Ishikawa (cell line): Measurements from ENCODE around the gene GOT2.

Experiments
- CEBPB ChIP-seq: IDR thresholded peaks from 2 replicates; pipeline ENCODE4 v1.6.1; 2012
- CREB1 ChIP-seq: IDR thresholded peaks from 2 replicates; pipeline ENCODE4 v1.6.1; 2012; ENCODE audit warnings: low read depth
- EGR1 ChIP-seq: IDR thresholded peaks from 2 replicates; pipeline ENCODE4 v1.6.1; 2012
- EP300 ChIP-seq: IDR thresholded peaks from 2 replicates; pipeline ENCODE4 v1.6.1; 2012; ENCODE audit warnings: borderline replicate concordance
- FOXM1 ChIP-seq: IDR thresholded peaks from 2 replicates; pipeline ENCODE4 v1.6.1; 2012; ENCODE audit warnings: low read depth, borderline replicate concordance
- NFIC ChIP-seq: IDR thresholded peaks from 2 replicates; pipeline ENCODE4 v1.6.1; 2012
- RAD21 ChIP-seq: IDR thresholded peaks from 2 replicates; pipeline ENCODE4 v1.6.1; 2012; ENCODE audit warnings: low read depth
- TAF1 ChIP-seq: IDR thresholded peaks from 2 replicates; pipeline ENCODE4 v1.6.1; 2012; ENCODE audit warnings: low read depth, mild to moderate bottlenecking
- TCF12 ChIP-seq: IDR thresholded peaks from 2 replicates; pipeline ENCODE4 v1.6.1; 2012; ENCODE audit warnings: low read depth
- TEAD4 ChIP-seq: IDR thresholded peaks from 2 replicates; pipeline ENCODE4 v1.6.1; 2012
- YY1 ChIP-seq: IDR thresholded peaks from 2 replicates; pipeline ENCODE4 v1.6.1; 2012; ENCODE audit warnings: low read depth
- ZBTB7A ChIP-seq: IDR thresholded peaks from 2 replicates; pipeline ENCODE4 v1.6.1; 2012; ENCODE audit warnings: low read depth
- TF ChIP-seq, protein P1 (sequence below): IDR thresholded peaks from 2 replicates; pipeline ENCODE4 v1.6.1; 2012; ENCODE audit warnings: low read depth, mild to moderate bottlenecking
- TF ChIP-seq, protein P2 (sequence below): IDR thresholded peaks from 2 replicates; pipeline ENCODE4 v1.6.1; 2012
- TF ChIP-seq, protein P3 (sequence below): IDR thresholded peaks from 2 replicates; pipeline ENCODE4 v1.6.1; 2012

Gene GOT2

DNA sequence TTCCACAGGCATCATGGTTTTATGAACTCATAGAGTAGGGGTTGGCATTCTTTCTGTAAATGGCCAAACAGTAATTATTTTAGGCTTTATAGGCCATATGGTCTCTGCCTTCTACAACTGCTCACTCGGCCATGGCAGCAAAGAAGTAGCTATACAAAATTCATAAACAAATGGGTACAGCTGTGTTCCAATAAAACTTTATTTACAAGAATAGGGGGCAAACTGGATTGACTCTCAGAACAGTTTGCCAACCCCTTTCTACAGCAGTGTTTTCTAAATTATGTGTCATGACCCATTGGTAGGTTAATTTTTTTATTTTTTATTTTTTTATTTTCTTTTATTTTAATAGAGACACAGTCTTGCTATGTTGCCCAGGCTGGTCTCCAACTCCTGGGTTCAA, 20.4 kb downstream of the GOT2 start:
- TF ChIP-seq RAD21, result no peak
- TF ChIP-seq CREB1, result no peak
- no peak for TF ChIP-seq TAF1
- no peak for TF ChIP-seq ZBTB7A
- no peak for TF ChIP-seq EGR1
- no peak for TF ChIP-seq FOXM1
- no peak for TF ChIP-seq EP300
- TF ChIP-seq, protein P1, sequence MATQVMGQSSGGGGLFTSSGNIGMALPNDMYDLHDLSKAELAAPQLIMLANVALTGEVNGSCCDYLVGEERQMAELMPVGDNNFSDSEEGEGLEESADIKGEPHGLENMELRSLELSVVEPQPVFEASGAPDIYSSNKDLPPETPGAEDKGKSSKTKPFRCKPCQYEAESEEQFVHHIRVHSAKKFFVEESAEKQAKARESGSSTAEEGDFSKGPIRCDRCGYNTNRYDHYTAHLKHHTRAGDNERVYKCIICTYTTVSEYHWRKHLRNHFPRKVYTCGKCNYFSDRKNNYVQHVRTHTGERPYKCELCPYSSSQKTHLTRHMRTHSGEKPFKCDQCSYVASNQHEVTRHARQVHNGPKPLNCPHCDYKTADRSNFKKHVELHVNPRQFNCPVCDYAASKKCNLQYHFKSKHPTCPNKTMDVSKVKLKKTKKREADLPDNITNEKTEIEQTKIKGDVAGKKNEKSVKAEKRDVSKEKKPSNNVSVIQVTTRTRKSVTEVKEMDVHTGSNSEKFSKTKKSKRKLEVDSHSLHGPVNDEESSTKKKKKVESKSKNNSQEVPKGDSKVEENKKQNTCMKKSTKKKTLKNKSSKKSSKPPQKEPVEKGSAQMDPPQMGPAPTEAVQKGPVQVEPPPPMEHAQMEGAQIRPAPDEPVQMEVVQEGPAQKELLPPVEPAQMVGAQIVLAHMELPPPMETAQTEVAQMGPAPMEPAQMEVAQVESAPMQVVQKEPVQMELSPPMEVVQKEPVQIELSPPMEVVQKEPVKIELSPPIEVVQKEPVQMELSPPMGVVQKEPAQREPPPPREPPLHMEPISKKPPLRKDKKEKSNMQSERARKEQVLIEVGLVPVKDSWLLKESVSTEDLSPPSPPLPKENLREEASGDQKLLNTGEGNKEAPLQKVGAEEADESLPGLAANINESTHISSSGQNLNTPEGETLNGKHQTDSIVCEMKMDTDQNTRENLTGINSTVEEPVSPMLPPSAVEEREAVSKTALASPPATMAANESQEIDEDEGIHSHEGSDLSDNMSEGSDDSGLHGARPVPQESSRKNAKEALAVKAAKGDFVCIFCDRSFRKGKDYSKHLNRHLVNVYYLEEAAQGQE, result no peak
- TF ChIP-seq, protein P2, sequence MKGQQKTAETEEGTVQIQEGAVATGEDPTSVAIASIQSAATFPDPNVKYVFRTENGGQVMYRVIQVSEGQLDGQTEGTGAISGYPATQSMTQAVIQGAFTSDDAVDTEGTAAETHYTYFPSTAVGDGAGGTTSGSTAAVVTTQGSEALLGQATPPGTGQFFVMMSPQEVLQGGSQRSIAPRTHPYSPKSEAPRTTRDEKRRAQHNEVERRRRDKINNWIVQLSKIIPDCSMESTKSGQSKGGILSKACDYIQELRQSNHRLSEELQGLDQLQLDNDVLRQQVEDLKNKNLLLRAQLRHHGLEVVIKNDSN, result no peak
- TF ChIP-seq YY1, result no peak
- no peak for TF ChIP-seq TEAD4
- TF ChIP-seq TCF12, result no peak
- TF ChIP-seq NFIC, result no peak
- TF ChIP-seq, protein P3, sequence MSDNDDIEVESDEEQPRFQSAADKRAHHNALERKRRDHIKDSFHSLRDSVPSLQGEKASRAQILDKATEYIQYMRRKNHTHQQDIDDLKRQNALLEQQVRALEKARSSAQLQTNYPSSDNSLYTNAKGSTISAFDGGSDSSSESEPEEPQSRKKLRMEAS, result no peak
- no peak for TF ChIP-seq CEBPB

DNA sequence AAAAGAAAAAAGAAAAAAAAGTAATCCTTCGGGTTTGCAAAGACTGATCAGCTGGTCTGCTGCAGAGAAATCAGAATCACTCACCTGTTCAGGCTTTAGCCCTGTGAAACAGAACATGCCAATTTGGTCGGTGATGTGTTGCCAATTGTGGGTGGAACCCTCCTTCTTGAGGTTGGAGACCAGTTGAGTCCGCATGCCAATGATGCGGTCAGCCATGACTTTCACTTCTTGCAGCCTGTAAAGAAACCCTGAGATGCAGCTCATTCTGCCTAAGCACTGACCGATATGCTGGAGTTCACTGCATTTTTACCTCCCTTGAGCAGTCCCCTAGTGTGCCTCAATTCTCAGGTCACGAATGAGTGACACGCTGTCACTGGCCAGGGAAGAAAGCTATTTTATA, 24.8 kb downstream of the GOT2 start:
- TF ChIP-seq CEBPB, result no peak
- peak; percentile 55 for TF ChIP-seq NFIC
- TF ChIP-seq, protein P3, result 0 out of 2 replicates have a peak, but pooled peaks have one; percentile 22
- TF ChIP-seq FOXM1, result no peak
- no peak for TF ChIP-seq EGR1
- TF ChIP-seq, protein P2, result no peak
- peak; percentile 56; the same call in 1 of the 2 replicates for TF ChIP-seq EP300
- peak; percentile 81 for TF ChIP-seq TEAD4
- no peak for TF ChIP-seq CREB1
- no peak for TF ChIP-seq TAF1
- TF ChIP-seq, protein P1, result no peak
- peak; percentile 36; the same call in 1 of the 2 replicates for TF ChIP-seq YY1
- no peak for TF ChIP-seq RAD21
- TF ChIP-seq ZBTB7A, result no peak
- peak; percentile 60 for TF ChIP-seq TCF12

DNA sequence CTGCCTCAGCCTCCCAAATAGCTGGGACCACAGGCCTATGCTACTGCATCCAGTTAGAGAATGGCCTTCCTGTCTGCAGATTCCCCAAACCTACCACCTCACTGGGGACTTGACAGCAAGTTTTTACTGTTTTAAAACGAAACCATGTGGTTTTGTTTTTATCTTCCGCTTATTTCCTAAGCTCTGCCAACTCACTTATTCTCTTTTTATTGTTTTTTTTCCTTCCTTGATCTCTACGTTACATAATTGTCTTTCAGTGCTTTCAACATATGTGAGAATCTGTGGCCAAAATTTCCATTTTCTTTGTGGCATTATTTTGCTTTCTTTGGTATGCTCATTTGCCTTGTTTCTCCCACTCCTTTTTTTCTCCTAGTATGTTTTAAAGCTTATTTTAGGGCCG, 35.0 kb downstream of the GOT2 start:
- TF ChIP-seq, protein P2, result no peak
- TF ChIP-seq CEBPB (no peak), RAD21 (no peak), FOXM1 (no peak), ZBTB7A (no peak), CREB1 (no peak), TAF1 (no peak), EP300 (no peak), TEAD4 (no peak), NFIC (no peak), TCF12 (no peak)
- TF ChIP-seq, protein P1, result no peak
- TF ChIP-seq, protein P3, result no peak

DNA sequence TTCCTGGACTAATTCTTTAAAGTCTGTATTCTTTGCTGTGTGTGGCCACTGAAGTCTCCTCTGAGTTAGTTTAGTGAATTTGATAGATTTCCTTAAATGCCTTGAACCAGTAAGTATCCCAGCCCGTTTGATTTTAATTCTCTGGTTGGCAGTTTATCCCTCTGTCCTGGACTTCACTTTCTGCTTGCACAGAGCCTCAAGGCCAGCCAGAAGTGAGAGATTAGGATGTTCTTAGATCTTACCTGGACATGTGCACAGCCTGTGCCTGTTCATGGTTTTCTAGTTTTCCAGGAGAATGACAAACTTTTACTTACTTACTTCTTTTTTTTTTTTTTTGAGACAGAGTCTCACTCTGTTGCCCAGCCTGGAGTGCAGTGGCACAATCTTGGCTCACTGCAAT, 38.7 kb downstream of the GOT2 start:
- no peak for TF ChIP-seq EGR1
- no peak for TF ChIP-seq ZBTB7A
- TF ChIP-seq TAF1, result no peak
- TF ChIP-seq, protein P3, result no peak
- no peak for TF ChIP-seq RAD21
- TF ChIP-seq, protein P1, result no peak
- no peak for TF ChIP-seq TCF12
- TF ChIP-seq TEAD4, result no peak
- no peak for TF ChIP-seq NFIC
